HG02943 (cell line): Measurements from ENCODE around the gene ATP8B4.

ENCODE experiments used
- ATAC-seq: cut with Tn5 transposase; IDR thresholded peaks from one replicate; pipeline ENCODE4 v1.9.1; 2021; ENCODE audit warnings: mild to moderate bottlenecking, low read depth, moderate library complexity; ENCODE audit not compliant: unreplicated experiment

The ATP8B4 gene

DNA sequence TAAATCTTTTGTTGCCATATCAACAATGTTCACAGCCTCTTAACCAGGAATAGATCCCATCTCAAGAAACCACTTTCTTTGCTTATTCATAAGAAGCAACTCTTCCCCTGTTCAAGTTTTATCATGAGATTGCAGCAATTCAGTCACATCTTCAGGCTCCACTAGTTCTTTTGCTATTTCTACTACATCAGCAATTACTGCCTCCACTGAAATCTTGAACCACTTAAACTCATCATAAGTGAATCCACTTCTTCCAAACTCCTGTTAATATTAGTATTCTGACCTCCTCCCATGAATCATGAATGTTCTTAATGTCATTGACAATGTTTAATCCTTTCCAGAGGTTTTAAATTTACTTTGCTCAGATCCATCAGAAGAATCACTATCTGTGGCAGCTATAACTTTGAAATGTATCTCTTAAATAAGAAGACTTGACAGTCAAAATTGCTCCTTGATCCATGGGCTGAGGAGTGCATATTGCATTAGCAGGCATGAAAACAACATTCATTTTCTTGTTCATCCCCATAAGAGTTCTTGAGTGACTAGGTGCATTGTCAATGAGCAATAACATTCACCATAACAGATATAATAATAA lies 292.3 kb downstream of the ATP8B4 start:
- no peak for ATAC-seq

- ATAC-seq = no peak
These were observed 294.3 kb downstream of the ATP8B4 start for GRCh38 chr15:49824775-49825099.

- ATAC-seq = no peak
These were observed 294.9 kb downstream of the ATP8B4 start for GRCh38 chr15:49823987-49824774.

GRCh38 chr15:49817100-49817499 lies 301.9 kb downstream of the ATP8B4 start:
- no peak for ATAC-seq

DNA sequence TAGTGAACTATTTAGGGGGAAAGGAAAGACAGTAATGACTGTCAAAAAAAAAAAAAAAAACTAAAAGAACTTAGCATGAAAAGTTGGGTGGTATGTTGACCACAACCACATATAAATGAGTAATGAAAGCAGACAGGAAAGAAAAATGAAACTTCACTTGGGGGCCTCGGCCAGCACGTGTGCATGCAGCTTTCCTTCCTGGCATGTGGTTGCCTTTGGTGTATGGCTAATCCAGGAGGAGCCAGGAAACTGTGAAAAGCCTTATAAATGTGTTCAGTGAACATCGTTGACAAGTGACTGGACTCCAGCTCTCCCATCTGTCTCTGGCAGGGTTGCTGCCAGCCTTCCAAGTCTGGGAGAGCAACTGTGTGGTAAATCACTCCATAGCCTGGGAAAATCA lies 303.1 kb downstream of the ATP8B4 start:
- ATAC-seq = peak; percentile 85

GRCh38 chr15:49815526-49815925 lies 303.5 kb downstream of the ATP8B4 start:
- ATAC-seq = no peak

DNA sequence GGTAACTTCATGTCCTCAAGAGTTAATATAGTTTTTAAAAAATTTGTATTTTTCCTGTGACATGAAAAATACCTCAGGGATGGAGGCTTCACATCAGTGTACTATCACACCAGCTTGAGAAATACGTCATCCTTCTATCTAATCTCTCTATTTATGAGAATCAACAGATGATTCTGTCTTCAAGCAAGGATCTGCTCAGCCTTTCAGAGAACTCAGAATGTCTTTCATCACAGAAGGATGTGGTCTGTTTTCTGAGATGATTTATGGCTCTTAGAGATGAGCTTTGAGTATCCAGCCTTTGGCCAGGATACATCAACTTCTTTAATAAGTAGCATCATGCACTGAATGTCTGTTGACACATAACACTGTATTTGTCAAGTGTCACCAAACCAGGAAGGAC lies 304.3 kb downstream of the ATP8B4 start:
- ATAC-seq = no peak

DNA sequence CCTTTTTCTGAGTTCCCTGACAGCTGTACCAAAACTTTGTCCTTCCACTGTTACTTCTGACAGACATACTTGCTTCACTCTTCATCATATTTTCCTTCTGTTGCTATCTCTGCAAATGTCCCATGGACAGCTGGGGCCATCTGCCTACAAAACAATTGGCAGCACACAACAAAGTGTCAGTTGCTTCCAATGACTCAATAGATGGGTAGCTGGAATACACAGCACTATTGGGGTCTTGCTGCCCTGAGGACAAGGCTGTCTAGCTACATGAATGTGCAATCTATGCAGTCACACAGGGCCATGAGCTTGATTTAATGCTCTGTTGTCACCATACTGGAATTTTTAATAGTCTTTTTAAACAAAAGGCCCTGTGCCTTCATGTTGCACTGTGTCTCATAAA lies 305.4 kb downstream of the ATP8B4 start:
- no peak for ATAC-seq

DNA sequence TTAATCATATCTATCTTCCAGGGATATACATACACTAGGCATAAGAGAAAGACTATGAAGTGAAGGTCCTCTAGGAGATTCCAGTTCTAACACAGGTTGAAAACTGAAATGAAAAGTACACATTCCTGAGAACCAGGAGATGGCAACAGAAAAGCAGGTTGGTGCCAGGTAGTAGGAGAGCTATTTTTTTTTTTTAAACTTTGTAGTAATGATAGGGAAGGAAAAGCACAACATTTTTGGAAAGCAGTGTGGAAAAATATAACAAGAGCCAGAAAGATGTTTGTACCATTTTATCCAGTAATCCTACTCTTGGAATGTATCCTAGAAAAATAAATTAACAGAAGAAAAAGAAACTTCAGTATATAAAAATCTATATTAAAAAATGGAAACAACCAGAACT lies 308.3 kb downstream of the ATP8B4 start:
- ATAC-seq = no peak

- no peak for ATAC-seq
These were observed 309.0 kb downstream of the ATP8B4 start for GRCh38 chr15:49809894-49810609.

GRCh38 chr15:49808341-49808740 lies 310.7 kb downstream of the ATP8B4 start:
- no peak for ATAC-seq
